C4-2B (cell line): ENCODE measurements around the gene RALB.

Source experiments
- H3K27ac ChIP-seq: fragments of 450-650 bp; 2 replicates; pipeline ENCODE4 v1.5.1; 2017
- CTCF ChIP-seq: fragments of 450-650 bp; conservative IDR thresholded peaks from 2 replicates; pipeline ENCODE4 v1.5.1; 2017; ENCODE audit warnings: mild to moderate bottlenecking
- ZFX ChIP-seq: fragments of 450-650 bp; IDR thresholded peaks from 2 replicates; pipeline ENCODE4 v1.6.1; 2017

RALB gene

DNA sequence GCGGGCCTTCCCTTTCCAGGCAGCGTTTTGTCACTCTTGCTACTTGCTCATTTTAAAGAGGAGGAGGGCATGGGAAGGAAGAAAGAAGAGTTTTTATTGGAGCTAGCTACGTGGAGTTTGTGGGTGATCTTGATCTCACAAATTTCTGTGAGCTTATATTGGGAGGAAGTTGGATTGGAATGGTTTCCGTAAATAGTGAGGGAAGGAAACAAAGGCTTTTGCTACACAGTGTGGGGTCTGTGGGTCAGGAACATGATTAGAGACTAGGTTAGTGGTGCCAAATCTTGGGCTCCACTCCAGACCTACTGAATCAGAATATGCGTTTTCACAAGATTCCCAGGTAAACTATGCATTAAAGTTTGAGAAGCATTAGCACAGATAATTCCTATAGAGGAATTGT, 8.1 kb downstream of the RALB start:
- TF ChIP-seq CTCF (no peak), ZFX (no peak)
- no peak overlapping the region for H3K27ac ChIP-seq

- H3K27ac ChIP-seq, result no peak overlapping the region
- TF ChIP-seq ZFX (no peak), CTCF (no peak)
Observed at GRCh38 chr2:120261387-120262006, 8.8 kb downstream of the RALB start.

DNA sequence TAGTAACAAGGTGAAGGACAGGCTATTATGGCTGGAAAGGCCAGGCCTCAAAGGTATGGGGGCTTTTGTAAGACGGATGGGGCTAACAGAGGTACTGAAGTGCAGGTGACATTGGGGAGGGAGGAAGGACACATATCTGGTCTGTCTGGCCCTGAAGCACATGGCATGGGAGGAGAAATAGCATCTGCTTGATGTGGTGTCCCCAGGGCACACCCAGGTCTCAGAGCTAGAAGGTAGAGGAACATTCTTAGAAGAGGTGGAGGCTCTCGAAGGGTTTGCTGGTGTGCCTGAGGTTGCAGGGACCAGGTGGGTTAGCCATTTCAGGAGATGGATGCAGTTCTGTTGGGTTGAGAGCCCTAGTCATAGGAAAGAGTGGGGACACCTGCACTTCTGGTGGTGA, 9.5 kb downstream of the RALB start:
- no peak overlapping the region for H3K27ac ChIP-seq
- TF ChIP-seq CTCF, result no peak
- no peak for TF ChIP-seq ZFX

GRCh38 chr2:120262761-120263428, 10.2 kb downstream of the RALB start:
- H3K27ac ChIP-seq, result no peak overlapping the region
- TF ChIP-seq CTCF (no peak), ZFX (no peak)

DNA sequence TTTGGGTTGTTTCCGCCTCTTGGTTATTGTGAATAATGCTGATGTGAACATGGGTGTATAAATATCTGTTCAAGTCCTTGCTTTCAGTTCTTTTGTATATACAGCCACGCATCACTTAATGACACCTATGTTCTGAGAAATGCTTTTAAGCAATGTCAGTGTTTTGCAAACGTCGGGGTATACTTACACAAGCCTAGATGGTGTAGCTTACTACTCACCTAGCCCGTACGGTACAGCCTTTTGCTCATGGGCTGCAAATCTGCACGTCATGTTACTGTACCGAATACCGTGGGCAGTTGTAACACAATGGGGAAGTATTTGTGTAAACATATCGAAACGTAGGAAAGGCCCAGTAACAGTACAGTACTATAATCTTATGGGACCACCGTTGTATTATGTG, 12.4 kb downstream of the RALB start:
- H3K27ac ChIP-seq, result no peak overlapping the region
- TF ChIP-seq CTCF (no peak), ZFX (no peak)

GRCh38 chr2:120267348-120267747, 14.7 kb downstream of the RALB start:
- no peak overlapping the region for H3K27ac ChIP-seq
- TF ChIP-seq CTCF, result no peak
- TF ChIP-seq ZFX, result no peak

- H3K27ac ChIP-seq, result no peak overlapping the region
- TF ChIP-seq ZFX (no peak), CTCF (no peak)
Observed at GRCh38 chr2:120269076-120269744, 16.6 kb downstream of the RALB start.
